Endothelial cell of hepatic sinusoid (primary cell): Measurements from ENCODE around the gene RNF10.

Experiments
- in situ Hi-C: cut with HindIII; loops from 2 replicates; pipeline ENCODE4 v1.10.0; 2017; ENCODE audit warnings: low sequenced_read_pairs

The RNF10 gene

DNA sequence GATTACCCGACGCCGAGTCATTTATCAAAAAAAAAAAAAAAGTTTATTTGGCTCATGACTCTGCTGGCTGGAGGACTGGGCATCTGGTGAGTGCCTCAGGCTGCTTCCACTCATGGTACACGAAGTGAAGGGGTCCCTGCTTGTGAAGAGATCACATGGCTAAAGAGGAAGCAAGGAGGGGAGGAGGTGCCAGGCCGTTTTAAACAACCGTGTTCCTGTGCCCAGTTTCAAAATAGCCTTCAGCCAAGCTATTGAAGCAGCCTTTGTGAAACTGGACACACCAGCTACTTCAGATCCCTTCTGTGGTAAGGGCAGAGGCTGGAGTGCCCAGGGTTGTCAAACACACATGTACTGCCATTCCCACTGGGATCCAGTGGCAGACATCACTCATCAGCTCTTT lies 39.4 kb downstream of the RNF10 start:
- in situ Hi-C loops, result no loop called here

DNA sequence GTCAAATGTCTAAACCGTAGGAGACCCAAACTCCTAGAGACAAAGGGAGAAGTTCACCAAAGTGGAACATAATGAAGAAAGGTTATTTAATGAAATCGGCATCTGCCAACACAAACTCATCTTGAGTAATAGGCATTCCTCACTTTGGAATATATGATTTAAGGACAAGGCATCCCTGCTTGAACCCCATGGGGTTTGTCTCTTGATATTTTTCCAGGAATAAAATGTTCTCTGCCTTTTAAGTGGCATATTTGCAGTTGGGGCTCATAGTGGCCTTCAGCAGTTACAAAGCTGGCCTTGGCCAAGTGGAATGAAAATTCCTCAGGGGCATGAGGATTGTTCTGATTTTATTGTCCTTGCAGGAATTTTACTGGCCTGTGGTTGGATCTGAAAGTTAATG lies 40.0 kb downstream of the RNF10 start:
- in situ Hi-C loops, result no loop called here

DNA sequence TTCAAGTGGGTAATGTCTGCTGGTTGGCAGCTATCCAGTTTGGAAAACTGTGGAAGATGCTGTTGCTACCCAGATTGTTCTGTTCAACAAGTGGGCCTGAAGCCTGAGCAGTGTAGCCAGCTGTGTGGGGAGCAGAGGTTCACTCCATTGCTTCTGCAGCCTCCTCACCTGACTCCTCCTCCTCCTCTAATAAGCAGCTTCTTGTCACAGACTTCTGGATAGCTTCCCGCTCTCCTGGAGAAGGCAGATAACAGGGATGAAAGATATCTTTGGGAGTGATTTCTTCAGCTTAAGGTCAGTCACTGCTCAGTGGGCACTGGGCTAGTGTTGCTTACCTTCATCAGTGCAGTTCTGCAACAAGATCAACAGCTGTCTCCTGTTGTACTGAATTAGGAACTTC lies 45.0 kb downstream of the RNF10 start:
- in situ Hi-C loops, result no loop called here

DNA sequence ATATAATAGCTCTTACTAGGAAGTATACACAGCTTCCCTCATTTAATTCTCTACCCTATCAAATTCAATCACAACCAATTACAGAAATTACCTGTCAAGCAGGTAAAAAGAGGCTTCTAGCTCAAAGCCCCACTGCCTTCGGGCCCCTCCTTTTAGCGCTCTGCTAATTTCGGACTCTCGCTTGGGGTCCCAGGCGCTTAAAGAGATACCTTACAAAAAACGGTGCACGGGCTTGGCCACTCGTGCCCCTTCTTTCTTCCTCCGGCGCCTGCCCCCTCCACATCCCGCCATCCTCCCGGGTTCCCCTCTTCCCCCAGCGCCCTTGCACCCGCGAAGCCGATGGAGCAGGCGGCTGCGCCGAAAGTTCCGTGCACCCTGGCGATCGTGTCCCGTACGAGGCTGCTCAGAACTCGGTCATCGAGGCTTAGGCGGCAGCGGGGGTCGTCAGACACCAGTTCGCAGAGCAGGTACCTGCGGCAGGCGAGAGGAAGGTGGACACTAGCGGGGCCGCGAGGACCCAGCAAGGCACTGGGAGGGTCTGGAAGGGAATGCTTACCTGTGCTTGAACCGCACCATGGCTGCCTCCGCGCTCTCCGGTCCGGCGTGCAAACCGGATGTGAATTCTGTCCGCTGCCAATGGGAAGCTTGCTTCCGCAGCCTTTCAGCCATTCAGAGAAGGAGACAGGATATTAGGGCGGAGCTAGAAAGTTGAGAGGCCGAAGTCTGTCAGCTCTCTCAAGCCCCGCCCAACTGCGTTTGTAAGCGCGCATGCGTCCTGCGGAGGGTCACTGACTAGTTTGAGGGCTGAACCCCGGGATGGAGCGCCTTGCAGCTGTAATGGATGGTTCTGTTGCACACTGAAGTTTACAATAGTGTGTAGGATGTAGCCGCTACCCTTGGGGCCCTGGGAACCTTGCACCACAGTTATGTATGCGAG lies 46.9 kb downstream of the RNF10 start, which contains the start of gene POP5:
Gene POP5 (minus strand): TSS at position 616 of the 937 bp plus-strand sequence. CDS start 40 bp downstream, at position 576.
- in situ Hi-C loops, result loop anchor here (5.0 to 10.0 kb wide), 3 partner anchors 89 to 404 kb away; partner anchors contain the start of gene ACADS

DNA sequence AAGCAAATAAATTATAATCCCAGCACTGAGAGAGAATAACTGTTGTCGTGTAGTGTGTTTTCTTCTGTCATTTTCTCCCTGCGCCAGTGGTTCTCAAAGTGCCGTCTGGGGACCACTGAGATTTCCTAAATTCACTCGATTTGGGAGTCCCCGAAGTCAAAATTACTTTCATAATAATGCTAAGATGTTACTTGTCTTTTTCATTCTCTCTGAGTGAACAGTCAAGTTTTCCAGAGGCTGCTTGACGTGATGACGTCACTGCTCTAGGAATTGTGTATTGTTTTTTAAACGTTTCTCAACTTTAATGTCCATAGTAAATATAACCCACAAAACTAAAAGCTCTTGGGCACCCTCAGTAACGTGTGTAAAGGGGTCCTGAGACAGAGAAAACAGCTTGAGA lies 47.8 kb downstream of the RNF10 start:
- in situ Hi-C loops, result loop anchor here (5.0 to 10.0 kb wide), 3 partner anchors 90 to 403 kb away; partner anchors contain the start of gene ACADS

DNA sequence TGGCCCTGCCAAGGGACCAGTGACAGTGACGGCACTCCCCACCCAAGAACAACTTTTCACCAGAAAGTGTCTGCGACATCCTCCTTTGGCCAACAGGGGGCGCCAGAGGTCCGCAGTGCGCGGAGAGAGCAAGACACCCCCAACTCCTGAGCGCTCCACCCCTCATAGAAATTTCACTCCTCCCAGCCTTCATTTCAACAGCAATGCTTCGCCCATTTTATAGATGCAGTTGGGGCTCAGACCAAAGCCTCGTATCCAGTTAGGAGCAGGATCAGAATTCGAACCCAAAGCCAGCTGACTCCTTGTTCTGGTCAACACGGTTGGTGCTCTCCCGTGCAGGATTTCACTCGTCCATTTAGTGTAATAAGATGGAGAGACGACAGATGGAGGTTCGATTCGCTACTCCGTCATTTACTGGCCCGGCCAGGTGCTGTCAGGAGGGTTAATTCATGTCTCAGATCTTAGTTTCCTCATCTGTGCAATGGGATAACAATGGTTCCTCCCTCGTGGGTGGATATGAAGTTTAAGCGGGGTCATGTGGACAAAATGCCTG lies 49.4 kb downstream of the RNF10 start:
- in situ Hi-C loops, result loop anchor here (5.0 to 10.0 kb wide), 3 partner anchors 91 to 401 kb away; partner anchors contain the start of gene ACADS

DNA sequence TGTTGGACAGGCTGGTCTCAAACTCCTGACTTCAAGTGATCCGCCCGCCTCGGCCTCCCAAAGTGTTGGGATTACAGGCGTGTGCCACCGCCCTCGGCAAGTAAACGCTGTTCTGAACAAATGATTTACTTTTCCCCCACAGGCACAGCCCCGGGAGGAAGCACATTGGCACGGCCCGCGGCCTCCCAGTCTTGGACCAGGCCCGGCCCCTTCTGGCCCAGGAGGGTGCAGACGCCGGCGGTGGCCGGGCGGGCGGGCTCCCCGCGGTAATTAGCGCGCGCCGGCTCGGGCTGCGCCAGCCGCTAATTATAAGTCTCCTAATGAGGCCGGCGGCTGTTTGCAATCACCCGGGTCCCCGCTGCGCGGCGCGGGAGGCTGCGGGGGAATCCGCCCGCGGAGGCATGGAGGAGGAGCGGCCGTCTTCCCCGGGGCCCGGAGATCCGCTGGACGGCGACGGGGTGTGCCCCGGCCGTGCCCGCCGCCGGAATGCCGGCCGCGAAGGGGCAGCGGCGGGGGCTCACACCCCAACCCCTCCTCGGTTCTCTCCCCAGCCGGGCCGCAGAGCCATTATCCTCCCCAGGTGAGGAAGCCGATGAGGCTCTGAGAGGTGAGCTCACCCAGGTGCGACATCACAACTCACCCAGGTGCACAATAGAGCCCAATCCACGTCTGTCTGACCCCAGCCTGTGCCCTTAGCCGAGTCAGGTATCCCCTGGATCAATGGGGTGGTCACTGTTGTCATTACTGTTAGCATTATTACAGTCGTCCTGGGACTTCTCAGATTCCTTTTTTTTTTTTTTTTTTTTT lies 50.4 kb downstream of the RNF10 start:
- in situ Hi-C loops, result loop anchor here (5.0 to 10.0 kb wide), 3 partner anchors 92 to 400 kb away; partner anchors contain the start of gene ACADS

DNA sequence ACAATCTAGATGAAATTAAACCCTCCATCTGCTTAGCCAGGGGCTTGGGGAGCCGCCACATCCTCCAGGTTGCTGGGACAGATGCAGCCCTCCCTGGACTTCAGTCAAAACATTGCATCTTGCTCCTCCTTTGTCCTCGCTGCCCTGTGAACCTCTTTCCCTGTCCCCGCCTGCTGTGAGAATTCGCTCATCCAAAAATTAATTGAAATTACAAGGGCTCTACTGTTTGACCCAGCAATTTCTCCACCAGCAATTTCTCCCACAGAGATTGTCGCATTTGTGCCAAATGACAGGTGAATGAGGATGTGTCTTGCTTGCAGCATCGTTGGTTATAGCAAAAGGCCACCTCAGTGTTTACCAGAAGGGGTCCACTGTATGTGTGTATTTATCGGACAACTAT lies 52.0 kb downstream of the RNF10 start:
- in situ Hi-C loops, result loop anchor here (10.0 kb wide), 2 partner anchors 139 to 399 kb away; partner anchors contain the start of gene ACADS

DNA sequence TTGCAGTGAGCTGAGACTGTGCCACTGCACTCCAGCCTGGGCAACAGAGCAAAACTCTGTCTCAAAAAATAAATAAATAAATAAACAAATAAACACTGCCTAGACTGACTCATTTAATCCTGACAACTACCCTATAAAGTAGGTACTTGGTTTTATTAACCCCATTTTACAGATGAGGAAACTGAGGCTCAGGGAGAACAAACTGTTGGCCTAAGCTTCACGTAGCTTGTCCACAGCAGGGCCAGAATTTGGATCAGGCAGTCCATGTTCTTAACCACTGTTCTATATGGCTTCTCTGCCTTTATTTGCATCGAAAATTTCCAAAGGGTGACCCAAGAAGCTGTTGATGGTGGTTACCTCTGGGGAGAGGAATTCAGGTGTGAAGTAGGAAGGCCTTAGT lies 52.7 kb downstream of the RNF10 start:
- in situ Hi-C loops, result loop anchor here (10.0 kb wide), 2 partner anchors 138 to 398 kb away; partner anchors contain the start of gene ACADS

DNA sequence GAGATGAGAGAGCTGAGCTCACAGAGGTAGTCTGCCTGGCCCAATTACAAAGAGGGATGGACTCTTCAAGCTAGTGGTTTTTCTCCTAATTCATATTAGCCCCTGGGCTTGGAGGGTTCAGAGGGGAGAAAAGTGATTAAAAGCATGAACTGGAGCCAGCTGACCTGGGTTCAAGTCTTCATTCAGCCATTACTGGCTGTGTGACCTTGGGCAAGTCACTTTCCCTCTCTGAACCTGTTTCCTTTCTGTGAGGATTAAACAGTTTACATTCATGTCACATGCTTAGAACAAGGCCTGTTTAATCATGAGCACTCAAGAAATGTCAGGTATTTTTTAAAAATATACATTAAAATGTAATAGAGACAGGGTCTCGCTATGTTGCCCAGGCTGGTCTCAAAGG lies 54.2 kb downstream of the RNF10 start:
- in situ Hi-C loops, result loop anchor here (10.0 kb wide), 2 partner anchors 136 to 396 kb away; partner anchors contain the start of gene ACADS

DNA sequence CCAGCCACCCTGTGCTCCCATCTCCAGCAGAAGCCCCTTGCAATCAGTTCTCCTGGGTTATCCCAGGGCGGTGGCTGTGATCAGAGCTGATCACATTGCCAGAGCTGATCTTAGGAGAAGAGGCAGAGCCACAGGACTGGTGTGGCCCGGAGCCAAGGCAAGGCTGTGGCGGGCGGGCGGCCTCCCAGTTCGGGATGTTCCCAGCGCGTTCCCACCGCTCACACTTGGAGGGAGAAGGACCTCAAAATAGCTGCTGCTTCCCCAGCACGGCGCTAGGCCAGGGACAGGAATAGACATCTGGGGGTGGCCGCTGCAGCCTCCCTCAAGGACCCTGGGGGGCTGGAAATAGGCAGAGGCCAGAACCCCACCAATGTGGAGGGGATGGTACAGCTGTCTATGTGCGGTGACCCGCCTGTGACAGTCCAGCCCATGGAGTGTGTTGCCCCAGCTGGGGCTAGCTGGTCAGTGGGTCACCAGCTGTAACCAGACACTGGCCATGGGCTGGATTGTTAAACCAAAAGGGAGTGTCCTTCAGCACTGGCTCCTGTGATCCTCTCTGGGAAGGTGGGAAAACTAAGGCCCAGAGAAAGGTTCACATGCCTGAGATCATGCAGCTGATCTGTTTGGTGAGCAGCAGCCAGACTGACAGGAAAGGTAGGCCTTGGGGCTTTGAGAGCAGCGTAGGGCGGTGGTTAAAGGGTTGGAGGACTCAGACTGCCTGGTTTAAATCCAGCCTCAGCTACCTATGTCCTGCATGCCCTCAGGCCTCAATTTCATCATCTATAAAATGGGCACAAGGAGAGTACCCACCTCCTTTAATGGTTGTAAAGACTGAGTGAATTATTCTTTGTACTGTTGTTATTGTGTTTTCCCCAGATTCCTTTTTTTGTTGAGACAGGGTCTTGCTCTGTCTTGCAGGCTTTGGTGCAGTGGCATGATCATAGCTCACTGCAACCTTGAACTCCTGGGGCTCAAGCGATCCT lies 55.1 kb downstream of the RNF10 start:
- in situ Hi-C loops, result loop anchor here (10.0 kb wide), 2 partner anchors 136 to 396 kb away; partner anchors contain the start of gene ACADS

DNA sequence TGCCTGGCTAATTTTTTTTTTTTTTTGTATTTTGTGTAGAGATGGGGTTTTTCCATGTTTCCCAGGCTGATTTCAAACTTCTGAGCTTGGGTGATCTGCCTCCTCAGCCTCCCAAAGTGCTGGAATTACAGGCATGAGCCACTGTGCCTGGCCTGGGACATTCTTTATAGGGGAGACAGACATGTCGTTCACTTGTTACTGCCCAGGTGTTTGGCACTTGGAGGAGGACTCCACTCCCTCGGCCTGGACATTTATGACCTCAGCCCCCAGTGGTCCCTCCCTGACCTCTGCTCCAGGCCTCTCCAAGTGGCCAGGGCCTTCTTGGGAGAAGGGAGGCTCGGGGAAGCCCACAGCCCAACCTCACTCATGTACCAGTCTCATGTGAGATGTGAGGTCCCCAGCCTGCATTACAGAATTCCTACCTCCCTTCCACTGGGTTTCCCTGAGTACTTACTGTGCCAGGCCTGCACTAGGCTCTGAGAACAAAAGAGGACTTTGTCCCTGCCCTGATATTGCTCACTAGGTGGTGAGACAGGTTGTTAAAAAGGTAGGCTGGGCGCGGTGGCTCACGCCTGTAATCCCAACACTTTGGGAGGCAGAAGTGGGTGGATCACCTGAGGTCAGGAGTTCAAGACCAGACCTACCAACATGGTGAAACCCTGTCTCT lies 56.7 kb downstream of the RNF10 start:
- in situ Hi-C loops, result no loop called here

DNA sequence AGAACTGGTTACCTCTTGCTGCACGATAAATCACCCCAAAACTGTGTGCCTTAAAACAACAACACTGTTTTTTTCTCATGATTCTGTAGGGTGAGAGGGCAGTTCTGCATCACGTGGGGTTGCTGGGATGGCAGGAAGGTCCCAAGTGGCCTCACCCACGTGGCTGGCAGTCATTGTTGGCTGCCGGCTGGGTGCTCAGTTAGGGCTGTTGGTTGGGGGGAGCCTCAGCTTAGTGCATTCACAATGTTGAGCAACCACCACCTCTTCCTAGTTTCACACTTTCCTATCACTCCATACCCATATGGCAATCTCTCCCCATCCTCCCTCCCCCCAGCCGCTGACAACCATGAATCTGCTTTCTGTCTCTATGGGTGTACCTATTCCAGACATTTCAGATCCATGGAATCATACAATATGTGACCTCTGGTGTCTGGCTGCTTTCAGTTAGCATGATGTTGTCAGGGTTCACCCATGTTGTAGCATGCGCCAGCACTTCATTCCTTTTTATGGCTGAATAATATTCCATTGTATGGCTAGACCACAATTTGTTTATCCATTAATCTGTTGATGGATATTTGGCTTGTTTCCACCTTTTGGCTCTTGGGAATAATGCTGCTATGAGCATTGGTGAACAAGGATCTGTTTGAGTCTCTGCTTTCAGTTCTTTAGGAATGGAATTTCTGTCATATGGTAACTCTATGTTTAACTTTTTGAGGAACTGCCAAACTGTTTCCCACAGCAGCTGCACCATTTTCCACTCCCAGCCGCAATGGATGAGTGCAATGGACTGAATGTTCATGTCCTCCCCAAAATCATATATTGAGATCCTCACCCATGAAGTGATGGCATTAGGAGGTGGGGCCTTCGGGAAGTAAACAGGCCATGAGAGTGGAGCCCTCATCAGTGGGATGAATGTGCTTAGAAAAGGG lies 58.2 kb downstream of the RNF10 start:
- in situ Hi-C loops, result no loop called here

DNA sequence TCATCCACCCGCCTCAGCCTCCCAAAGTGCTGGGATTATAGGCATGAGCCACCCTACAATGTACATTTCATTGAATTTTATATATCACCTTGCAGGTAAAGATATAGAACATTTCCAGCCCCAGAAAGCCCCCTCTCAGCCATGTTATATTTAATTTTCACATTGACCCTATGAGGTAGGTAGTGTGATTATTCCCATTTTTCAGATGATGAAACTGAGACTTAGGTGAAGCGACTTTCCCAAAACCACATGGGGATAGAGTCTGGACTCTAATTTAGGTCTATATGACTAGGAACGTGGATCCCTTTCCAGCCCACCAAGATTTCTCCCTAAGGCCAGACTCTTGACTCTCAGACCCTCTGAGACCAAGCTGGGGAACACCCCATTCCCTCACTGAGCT lies 62.7 kb downstream of the RNF10 start:
- in situ Hi-C loops, result no loop called here

DNA sequence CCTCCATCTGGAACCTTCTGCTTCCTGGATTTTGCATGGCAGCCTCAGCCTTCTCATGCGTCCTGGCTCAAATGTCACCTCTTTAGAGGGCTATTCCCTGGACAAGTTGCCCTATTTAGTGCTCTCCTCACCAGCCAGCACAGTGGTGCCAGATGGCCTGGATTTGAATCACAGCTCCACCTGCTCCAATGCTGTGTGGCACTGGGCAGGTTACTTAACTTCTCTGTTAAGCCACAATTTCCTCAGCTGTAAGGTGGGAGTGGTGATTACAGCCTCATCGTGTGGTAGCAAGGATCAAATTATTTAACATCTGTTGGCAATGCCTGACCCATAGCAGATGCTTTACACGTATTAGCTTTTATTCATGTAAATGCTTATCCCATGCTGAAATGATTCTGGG lies 63.7 kb downstream of the RNF10 start:
- in situ Hi-C loops, result no loop called here

DNA sequence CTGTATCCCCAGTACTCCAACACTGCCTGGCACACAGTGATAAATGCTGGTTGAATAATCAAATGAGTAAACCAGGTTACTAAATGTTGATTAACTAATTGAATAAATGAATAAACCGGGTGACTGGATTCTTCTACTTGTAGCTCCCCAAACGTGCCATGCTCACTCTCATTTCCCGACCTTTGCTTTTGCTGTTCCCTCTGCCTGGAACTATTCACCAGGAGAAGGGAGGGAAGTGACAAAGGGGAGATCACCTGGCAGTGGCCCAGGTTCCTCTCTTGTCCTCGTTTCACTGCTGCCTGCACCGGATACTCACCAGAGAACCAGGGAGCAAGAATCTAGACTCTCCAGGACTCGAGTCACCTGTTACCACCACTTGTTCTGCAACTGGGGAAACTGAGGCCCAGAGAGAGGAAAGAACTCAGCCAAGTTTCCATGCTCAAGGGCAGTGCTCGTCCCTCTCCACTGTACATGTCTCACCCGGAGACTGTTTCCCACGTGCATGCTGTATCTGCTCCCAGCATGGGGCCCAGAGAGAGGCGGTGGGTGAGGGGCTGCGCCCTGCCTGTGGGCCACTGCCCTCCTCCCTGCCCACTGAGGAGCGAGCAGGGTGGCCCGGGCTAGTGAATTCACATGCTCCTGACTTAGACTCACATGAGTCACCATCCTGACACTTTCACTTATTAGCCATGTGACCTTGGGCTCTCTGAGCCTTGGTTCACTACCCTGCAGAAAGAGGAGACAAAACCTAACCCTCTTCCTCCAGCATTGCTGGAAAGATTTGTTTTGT lies 64.7 kb downstream of the RNF10 start:
- in situ Hi-C loops, result no loop called here
